OCI-LY1 (cell line): ENCODE results near the gene MCM6.

ENCODE experiments used
- CTCF ChIP-seq: fragments of 200-600 bp; sonication (generic), shearing (Covaris generic); IDR thresholded peaks from 2 replicates; pipeline ENCODE4 v1.5.1; 2017; ENCODE audit warnings: mild to moderate bottlenecking, antibody characterized with exemption, low read length, moderate library complexity, mixed read lengths
- EZH2 ChIP-seq: fragments of 200-600 bp; sonication (generic), shearing (Covaris generic); IDR thresholded peaks from 2 replicates; pipeline ENCODE4 v1.8.0; 2017; ENCODE audit warnings: borderline replicate concordance, mixed run types, mild to moderate bottlenecking, antibody characterized with exemption, low read length, moderate library complexity, mixed read lengths

GRCh38 chr2:135870571-135870970, 5.7 kb downstream of the MCM6 start:
- TF ChIP-seq CTCF (no peak), EZH2 (no peak)
